GM23338 (cell line): ENCODE data around the gene HERC4. TPM values are rescaled to one million over a fixed set of nuclear protein-coding genes. Genes with fewer than 3 reads are reported as not detected.

Source experiments
- ATAC-seq: fragments of 200-7000 bp; cut with Tn5 transposase; 3 replicates; pipeline ENCODE4 v1.9.1; 2020
- DNase-seq: peaks from one replicate; pipeline ENCODE4 v3.0.0-alpha.2; 2015; ENCODE audit warnings: low spot score
- H2AFZ ChIP-seq: fragments of 200-600 bp; sonication (generic); 2 replicates; pipeline ENCODE4 v1.8.0; 2016; ENCODE audit warnings: antibody characterized with exemption, mild to moderate bottlenecking, moderate library complexity
- H3F3A ChIP-seq: fragments of 200-600 bp; sonication (generic); replicated peaks from 2 replicates; pipeline ENCODE4 v1.8.0; 2017; ENCODE audit warnings: antibody characterized with exemption, mixed run types, low read depth
- H3K27ac ChIP-seq: fragments of 200-600 bp; sonication (generic); 2 replicates; pipeline ENCODE4 v1.6.1; 2016; ENCODE audit warnings: low read depth
- H3K27me3 ChIP-seq: fragments of 200-600 bp; sonication (generic); 2 replicates; pipeline ENCODE4 v1.8.0; 2016; ENCODE audit warnings: mild to moderate bottlenecking, mixed run types, moderate library complexity; ENCODE audit not compliant: insufficient read depth
- H3K36me3 ChIP-seq: fragments of 200-600 bp; sonication (generic); 2 replicates; pipeline ENCODE4 v1.8.0; 2016; ENCODE audit warnings: mild to moderate bottlenecking; ENCODE audit not compliant: insufficient read depth
- H3K4me1 ChIP-seq: fragments of 200-600 bp; sonication (generic); 2 replicates; pipeline ENCODE4 v1.8.0; 2016; ENCODE audit warnings: mild to moderate bottlenecking, moderate library complexity; ENCODE audit not compliant: insufficient read depth
- H3K4me2 ChIP-seq: fragments of 200-600 bp; sonication (generic); 2 replicates; pipeline ENCODE4 v1.7.1; 2017; ENCODE audit warnings: mixed run types
- H3K4me3 ChIP-seq: fragments of 200-600 bp; sonication (generic); 2 replicates; pipeline ENCODE4 v1.6.1; 2016; ENCODE audit warnings: mixed run types
- H3K79me2 ChIP-seq: fragments of 200-600 bp; sonication (generic); replicated peaks from 2 replicates; pipeline ENCODE4 v1.8.0; 2017; ENCODE audit warnings: mild to moderate bottlenecking; ENCODE audit not compliant: insufficient read depth
- H3K9me2 ChIP-seq: fragments of 200-600 bp; sonication (generic); 2 replicates; pipeline ENCODE4 v1.8.0; 2017; ENCODE audit not compliant: insufficient read depth
- H4K20me1 ChIP-seq: fragments of 200-600 bp; sonication (generic); replicated peaks from 2 replicates; pipeline ENCODE4 v1.8.0; 2017; ENCODE audit warnings: mild to moderate bottlenecking; ENCODE audit not compliant: insufficient read depth
- H3K27ac Mint-ChIP-seq: 2 replicates; pipeline ENCODE4 v1.8.0; 2020; ENCODE audit warnings: inconsistent platforms, mild to moderate bottlenecking, moderate library complexity, mixed read lengths
- H3K27me3 Mint-ChIP-seq: 3 replicates; pipeline ENCODE4 v1.8.0; 2022; ENCODE audit warnings: low read depth, mild to moderate bottlenecking, moderate library complexity, mixed read lengths, inconsistent platforms; ENCODE audit not compliant: insufficient read depth, poor library complexity
- H3K36me3 Mint-ChIP-seq: 3 replicates; pipeline ENCODE4 v1.8.0; 2021; ENCODE audit warnings: low read depth, mild to moderate bottlenecking, inconsistent platforms, moderate library complexity, mixed read lengths
- H3K4me1 Mint-ChIP-seq: 3 replicates; pipeline ENCODE4 v1.8.0; 2020; ENCODE audit warnings: mild to moderate bottlenecking, inconsistent platforms, mixed read lengths
- H3K4me3 Mint-ChIP-seq: 3 replicates; pipeline ENCODE4 v1.8.0; 2021; ENCODE audit warnings: moderate library complexity, mild to moderate bottlenecking, inconsistent platforms, mixed read lengths
- H3K9me3 Mint-ChIP-seq: 3 replicates; pipeline ENCODE4 v1.8.0; 2020; ENCODE audit warnings: moderate library complexity, mild to moderate bottlenecking, inconsistent platforms, mixed read lengths
- CREB1 ChIP-seq: fragments of 250-450 bp; sonication (Bioruptor Pico); IDR thresholded peaks from 2 replicates; pipeline ENCODE4 v1.5.0; 2020; ENCODE audit warnings: low read depth, mild to moderate bottlenecking, moderate library complexity
- CTCF ChIP-seq, 2 experiments: fragments of 200-600 bp in 1 of 2; sonication (generic) in 1 of 2; conservative IDR thresholded peaks; 2 replicates each; pipeline versions ENCODE4 v1.5.1 to v1.6.1; 2016 to 2017; ENCODE audit warnings: antibody characterized with exemption in 2 of 2, low read depth in 2 of 2, mild to moderate bottlenecking in 2 of 2, moderate library complexity in 1 of 2
- ETS1 ChIP-seq: IDR thresholded peaks from 2 replicates; pipeline ENCODE4 v1.6.1; 2016; ENCODE audit warnings: antibody characterized with exemption
- EZH2 ChIP-seq: fragments of 200-600 bp; sonication (generic); IDR thresholded peaks from one replicate; pipeline ENCODE4 v1.8.0; 2017; ENCODE audit warnings: antibody characterized with exemption, mild to moderate bottlenecking, low read depth; ENCODE audit not compliant: unreplicated experiment
- EZH2phosphoT487 ChIP-seq: fragments of 200-600 bp; sonication (generic); IDR thresholded peaks from one replicate; pipeline ENCODE4 v1.8.1; 2018; ENCODE audit warnings: antibody characterized with exemption; ENCODE audit not compliant: unreplicated experiment
- JUNB ChIP-seq: IDR thresholded peaks from one replicate; pipeline ENCODE4 v1.6.1; 2016; ENCODE audit warnings: antibody characterized with exemption; ENCODE audit not compliant: unreplicated experiment
- NANOG ChIP-seq: IDR thresholded peaks from 2 replicates; pipeline ENCODE4 v1.6.1; 2016; ENCODE audit warnings: antibody characterized with exemption, borderline replicate concordance
- POLR2AphosphoS5 ChIP-seq: IDR thresholded peaks from 2 replicates; pipeline ENCODE4 v1.6.1; 2016; ENCODE audit warnings: antibody characterized with exemption, low read depth
- REST ChIP-seq: IDR thresholded peaks from one replicate; pipeline ENCODE4 v1.6.1; 2018; ENCODE audit warnings: antibody characterized with exemption; ENCODE audit not compliant: unreplicated experiment
- STAT1 ChIP-seq: IDR thresholded peaks from one replicate; pipeline ENCODE4 v1.6.1; 2016; ENCODE audit warnings: antibody characterized with exemption; ENCODE audit not compliant: unreplicated experiment
- ZNF114 ChIP-seq: fragments of 250-450 bp; sonication (Bioruptor Pico); IDR thresholded peaks from 2 replicates; pipeline ENCODE4 v1.5.0; 2020; ENCODE audit warnings: mild to moderate bottlenecking, moderate library complexity
- ZNF331 ChIP-seq: fragments of 250-450 bp; sonication (Bioruptor Pico); IDR thresholded peaks from 2 replicates; pipeline ENCODE4 v1.5.0; 2020; ENCODE audit warnings: low read depth, mild to moderate bottlenecking, moderate library complexity
- ZNF462 ChIP-seq: fragments of 250-450 bp; sonication (Bioruptor Pico); IDR thresholded peaks from 2 replicates; pipeline ENCODE4 v1.5.0; 2020; ENCODE audit warnings: mild to moderate bottlenecking, moderate library complexity
- polyA plus RNA-seq: library from polyadenylated mRNA; unstranded; fragments of >200 nt; fragmentation: Nextera tagmentation; extraction: Ambion mirVana; gene quantifications from 2 replicates; pipeline ENCODE4 v1.2.1, GENCODE V29; 2016
- total RNA-seq: library from RNA; depleted of rRNA; stranded (reverse); fragments of >200 nt; shearing (Covaris generic); gene quantifications from 2 replicates; pipeline ENCODE4 v1.2.3, GENCODE V29; 2014

The HERC4 gene
- total and polyA plus RNA-seq, 2 experiments from 2014 or later = 20.1 to 67.2 TPM

- Mint-ChIP-seq H3K36me3 (peaks cover 50% of the 10 kb centered on the region), H3K4me1 (peaks cover 7% of the 10 kb centered on the region; the same call in 2 of the 3 replicates), H3K27me3 (no peaks in the 10 kb centered on the region), H3K27ac (no peak overlapping the region), H3K9me3 (no peaks in the 10 kb centered on the region), H3K4me3 (no peak overlapping the region)
- ATAC-seq = no peak
- peaks cover 22% of the 10 kb centered on the region for H3K79me2 ChIP-seq
- TF ChIP-seq JUNB = no peak
- no peak for TF ChIP-seq NANOG
- TF ChIP-seq REST = no peak
- TF ChIP-seq STAT1 = no peak
- TF ChIP-seq CTCF (conservative IDR thresholded peaks at IDR 0.05; ENCODE audit: low read depth in 2 of 2) = no peak
- TF ChIP-seq ZNF462 (CRISPR knock-in tag) = no peak
- TF ChIP-seq ZNF114 (CRISPR knock-in tag) = no peak
- no peak for TF ChIP-seq ETS1
- TF ChIP-seq EZH2phosphoT487 = no peak
- TF ChIP-seq ZNF331 = no peak
- no peak for TF ChIP-seq EZH2
- no peak for TF ChIP-seq POLR2AphosphoS5
- no peak for TF ChIP-seq CREB1 (CRISPR knock-in tag)
- H3K9me2 ChIP-seq = no peaks in the 10 kb centered on the region
- H2AFZ ChIP-seq = no peak overlapping the region
- H3K36me3 ChIP-seq = peaks cover 30% of the 10 kb centered on the region
- no peak overlapping the region for H3K4me2 ChIP-seq
- H3F3A ChIP-seq = peaks cover under 1% of the 10 kb centered on the region; the same call in 1 of the 2 replicates
- peaks cover 8% of the 10 kb centered on the region for H4K20me1 ChIP-seq
- no peaks in the 10 kb centered on the region for H3K4me1 ChIP-seq
- no peak for DNase-seq
- H3K27ac ChIP-seq = peak overlapping the region; percentile 29
- H3K27me3 ChIP-seq = no peaks in the 10 kb centered on the region
- H3K4me3 ChIP-seq = no peak overlapping the region
Measured at GRCh38 chr10:67917679-67918078, 157.4 kb downstream of the HERC4 start.
